GM04504 (cell line): Measurements from ENCODE around the gene MCHR2.
A peak's percentile ranks its signal among the peaks of the same experiment; 100 is the strongest.
"Not testable (repeated sequence)": the region's sequence is repeated elsewhere in the genome, so short reads cannot be mapped to it uniquely, and the experiment has no call there.

Experiments used
- DNase-seq: peaks from one replicate; pipeline ENCODE4 v3.0.0-alpha.2; 2012; ENCODE audit warnings: low read depth

Gene MCHR2

GRCh38 chr6:99993533-99994251, at the start of gene MCHR2:
Gene MCHR2, minus strand, starts transcription at chr6:99994223. Its CDS starts 38,076 bp downstream, at chr6:99956147.
- no peak for DNase-seq

DNA sequence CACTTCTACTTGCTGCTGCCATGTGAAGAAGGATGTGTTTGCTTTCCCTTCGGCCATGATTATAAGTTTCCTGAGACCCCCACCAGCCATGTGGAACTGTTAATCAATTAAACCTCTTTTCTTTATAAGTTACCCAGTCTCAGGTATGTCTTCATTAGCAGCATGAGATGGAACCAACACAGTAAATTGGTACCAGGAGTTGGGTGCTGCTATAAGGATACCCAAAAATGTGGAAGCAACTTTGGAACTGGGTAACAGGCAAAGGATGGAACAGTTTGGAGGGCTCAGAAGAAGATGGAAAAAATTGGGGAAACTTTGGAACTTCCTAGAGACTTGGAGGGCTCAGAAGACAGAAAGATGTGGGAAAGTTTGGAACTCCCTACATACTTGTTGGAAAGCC, 44.5 kb upstream of the MCHR2 start:
- not testable (repeated sequence) for DNase-seq

- no peak for DNase-seq
Observed at GRCh38 chr6:100035873-100036653, 42.0 kb upstream of the MCHR2 start.

DNA sequence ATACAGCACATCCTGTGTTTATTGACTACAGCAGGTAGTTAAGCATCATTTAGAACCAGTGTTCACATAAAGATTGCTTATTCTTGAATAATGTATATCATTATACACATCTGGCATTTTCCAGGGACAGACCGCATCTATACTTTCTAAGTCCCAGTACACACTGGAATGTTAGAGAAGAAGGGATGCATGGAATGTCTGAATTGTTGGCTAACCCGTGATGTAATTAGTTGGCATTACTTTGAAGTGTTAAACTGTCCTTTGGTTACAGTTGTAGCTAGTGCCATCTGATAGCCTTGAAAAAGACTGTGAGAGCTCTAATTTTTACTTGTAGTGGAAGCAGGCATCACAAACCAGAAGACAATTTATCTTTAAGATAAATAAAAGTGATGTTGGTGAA, 29.8 kb upstream of the MCHR2 start:
- DNase-seq: no peak

- no peak for DNase-seq
Observed at GRCh38 chr6:100022847-100023246, 28.8 kb upstream of the MCHR2 start.

GRCh38 chr6:100008857-100009256, 14.8 kb upstream of the MCHR2 start:
- DNase-seq: no peak

- DNase-seq: peak; percentile 36
Observed at GRCh38 chr6:100001915-100002388, 7.9 kb upstream of the MCHR2 start.

- DNase-seq: no peak
Observed at GRCh38 chr6:99997141-99997540, 3.1 kb upstream of the MCHR2 start.

GRCh38 chr6:99995916-99996315, 1.9 kb upstream of the MCHR2 start:
- DNase-seq: no peak

DNA sequence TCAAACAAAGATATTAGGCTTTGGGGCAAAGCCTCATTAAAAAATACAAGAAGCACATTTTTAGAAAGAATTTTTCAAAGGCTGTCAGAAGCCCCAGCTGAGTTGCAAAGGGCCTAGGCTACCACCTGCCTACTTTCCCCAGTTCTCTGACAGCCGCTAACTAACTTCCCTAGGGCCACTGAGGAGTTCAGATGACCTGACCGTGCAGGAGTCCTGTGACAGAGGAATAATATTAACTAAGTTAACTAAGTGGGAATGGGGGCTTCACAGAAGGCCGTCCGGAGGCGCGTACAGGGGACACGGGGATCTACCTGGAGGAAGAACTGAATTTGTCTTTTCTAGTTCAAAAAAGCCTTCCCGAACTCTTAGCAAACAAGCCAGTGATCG, 884 bp downstream of the MCHR2 start:
- DNase-seq: no peak

GRCh38 chr6:99991955-99992354, 2.1 kb downstream of the MCHR2 start:
- no peak for DNase-seq

DNA sequence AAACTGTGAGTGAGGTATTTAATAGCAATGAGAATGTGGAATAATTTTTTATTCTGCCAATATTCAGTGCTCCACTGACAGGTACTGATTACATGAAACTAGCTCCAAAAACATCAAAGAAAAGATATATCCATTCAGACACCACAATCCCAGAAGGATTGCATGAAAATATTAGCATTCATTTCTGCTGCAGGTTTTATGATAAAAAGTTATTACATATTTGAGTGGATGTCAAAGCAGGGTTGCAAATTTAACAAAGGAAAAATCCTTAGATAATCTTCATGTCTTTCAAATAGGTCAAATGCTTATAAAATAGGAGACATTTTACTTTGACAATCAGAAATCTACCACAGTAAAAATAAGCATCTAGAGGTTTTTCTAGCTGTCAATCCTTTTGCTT, 13.3 kb downstream of the MCHR2 start:
- no peak for DNase-seq

DNA sequence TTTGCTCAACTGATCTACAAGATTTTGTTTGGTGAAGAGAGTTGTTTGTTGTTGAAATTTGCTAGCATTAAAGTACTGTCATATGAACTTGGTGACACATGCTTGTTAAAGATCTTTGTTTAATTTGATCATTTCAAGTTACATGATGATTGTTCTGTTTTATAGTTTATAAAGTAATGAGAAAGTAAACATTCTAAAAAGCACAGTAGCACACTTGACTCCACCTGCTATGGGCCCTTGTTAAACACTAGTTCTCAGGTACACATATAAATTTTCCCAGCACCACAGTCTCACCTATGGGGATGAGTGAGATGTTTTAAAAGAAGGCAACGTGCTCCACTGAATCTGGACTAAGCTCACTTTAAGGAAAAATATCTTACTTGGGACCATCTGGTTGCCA, 14.1 kb downstream of the MCHR2 start:
- DNase-seq: no peak

GRCh38 chr6:99967052-99967451, 27.0 kb downstream of the MCHR2 start:
- DNase-seq: no peak

GRCh38 chr6:99960027-99960426, 34.0 kb downstream of the MCHR2 start:
- no peak for DNase-seq

DNA sequence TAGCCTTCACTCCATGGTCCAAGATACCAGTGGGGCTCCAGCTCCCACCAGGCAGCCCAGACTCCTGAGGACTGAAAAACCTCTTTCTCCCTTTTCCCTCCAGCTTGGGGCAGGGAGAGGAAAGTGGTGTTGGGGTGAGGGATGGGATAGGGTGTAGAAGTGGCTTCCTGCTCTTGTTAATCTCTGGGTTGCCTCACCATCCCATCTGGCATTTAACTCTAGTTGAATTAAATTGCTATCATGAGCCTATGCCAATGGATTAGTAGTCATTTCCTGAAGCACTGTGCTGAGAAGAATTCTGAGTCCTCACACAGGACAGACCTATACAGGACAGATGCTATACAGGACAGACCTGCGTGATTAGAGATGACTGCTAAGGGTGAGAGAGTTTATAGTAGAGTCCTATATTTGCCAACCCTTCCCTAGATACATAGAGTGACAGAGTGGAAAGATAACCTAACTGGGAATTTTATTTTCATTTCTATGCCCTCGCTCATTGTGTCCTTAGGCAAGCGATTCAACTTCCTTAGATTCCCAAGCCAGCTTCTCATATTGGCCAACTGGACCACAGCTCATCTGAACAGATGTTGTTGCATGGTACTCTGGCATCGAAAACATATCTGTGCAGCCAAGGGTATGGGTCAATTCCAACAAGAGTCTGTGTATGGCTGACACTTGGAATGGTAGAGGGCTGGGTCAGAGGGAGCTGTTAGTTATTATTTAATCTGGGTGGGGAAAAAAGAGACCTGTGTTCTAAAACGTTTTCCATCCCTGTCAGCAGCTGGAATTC, 42.8 kb downstream of the MCHR2 start:
- no peak for DNase-seq

DNA sequence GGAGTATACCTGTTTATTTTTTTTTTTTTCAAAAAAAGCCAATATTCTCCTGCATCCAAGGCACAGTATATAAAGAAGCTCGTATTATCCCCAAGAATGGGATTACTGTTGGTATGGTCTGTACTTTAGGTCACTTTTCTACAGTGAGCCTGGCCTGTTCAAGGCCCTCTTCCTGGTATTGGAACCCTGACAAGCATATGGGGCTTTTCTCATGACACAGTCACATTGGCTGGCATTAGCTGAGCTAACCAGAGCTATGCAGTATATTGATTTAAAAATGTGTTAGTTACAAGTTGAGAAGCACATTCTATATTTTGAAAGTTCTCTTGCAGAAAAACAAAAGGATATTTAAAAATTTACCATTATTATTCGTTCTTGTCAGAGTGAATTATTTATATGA, 48.0 kb downstream of the MCHR2 start:
- no peak for DNase-seq

DNA sequence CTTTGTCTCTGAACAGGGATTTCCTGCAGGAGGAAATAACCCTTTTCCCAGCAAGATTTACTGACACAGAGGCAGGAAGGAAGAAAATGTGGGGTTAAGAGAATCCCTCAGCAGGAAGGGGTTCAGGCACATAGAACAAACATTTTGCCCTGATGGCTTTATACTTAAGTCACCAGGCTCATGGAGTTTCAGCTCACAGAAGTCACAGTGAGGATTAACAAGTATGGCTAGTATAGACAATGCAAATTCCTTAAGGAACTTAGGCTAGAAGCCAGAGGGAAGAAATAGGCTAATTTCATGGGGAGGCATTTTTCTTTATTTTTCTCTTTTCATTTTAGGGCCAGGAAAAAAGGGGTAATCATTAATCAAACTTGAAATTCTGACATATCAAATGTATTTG, 50.2 kb downstream of the MCHR2 start:
- no peak for DNase-seq

DNA sequence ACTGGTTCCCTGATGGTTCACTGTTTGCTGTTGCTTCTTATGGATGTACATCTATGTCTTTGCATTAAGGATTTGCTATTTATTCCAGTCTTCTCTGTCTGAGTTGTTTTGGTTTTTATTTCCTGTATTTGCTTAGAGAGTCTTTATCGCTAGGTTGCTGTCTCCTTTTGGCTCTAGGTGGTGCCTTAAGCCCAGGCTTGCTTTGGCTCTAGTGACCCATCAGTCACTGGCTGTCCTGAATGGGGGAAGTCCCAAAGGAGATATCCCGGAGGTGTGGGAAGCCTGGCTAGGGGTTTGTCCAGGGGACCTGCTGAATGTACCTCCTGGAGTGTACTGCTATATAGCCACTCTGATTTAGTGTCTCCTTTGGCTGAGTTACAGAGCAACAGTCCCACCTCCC, 53.4 kb downstream of the MCHR2 start:
- DNase-seq: no peak

DNA sequence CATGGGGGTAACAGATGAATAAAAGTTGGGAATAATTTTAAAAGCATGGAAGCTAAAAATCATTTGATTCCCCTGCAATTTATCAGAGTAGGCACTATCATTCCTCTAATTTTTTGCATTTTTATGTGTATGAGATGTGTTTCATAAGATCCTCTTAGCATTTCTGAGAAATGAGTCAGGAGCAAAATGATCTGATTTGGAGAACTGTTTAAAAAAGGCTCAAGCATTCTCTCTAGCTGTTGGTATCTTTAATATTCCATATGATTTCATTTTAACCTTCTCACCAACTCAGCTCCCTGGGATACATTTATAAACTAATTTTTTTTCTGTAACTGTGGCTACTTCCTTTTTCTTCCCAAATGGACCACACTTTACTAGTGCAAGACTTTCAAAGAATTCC, 60.9 kb downstream of the MCHR2 start:
- peak; percentile 37 for DNase-seq

DNA sequence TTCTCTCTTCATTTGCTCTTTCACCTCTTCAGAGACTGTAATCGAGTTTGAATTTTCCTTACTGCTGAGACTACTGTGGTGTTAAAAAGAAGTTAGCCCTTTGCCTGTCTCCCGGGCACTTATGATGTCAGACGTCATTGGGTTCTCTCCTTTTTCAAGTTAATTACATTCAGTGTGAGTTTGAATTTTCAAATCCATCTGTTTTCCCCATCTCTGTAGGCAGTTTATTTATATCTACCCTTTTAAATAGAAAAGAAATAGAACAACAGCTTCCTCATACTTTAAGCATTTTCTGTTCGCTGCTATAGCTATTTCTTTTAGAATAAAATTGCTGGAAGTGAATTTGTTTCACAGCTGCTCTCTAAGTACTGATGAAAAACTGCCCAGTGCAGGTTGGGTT, 81.4 kb downstream of the MCHR2 start:
- no peak for DNase-seq

GRCh38 chr6:99905209-99906106, 88.6 kb downstream of the MCHR2 start:
- DNase-seq: peak; percentile 48
